Activated CD4-positive, alpha-beta T cell treated with anti-CD3 and anti-CD28 coated beads for 36 hours (primary cell): ENCODE data around the gene EFNA5. TPM values are rescaled to one million over a fixed set of nuclear protein-coding genes. Genes with fewer than 3 reads are reported as not detected.

Experiments
- ATAC-seq: fragments of 200-7000 bp; cut with Tn5 transposase; one replicate; pipeline ENCODE4 v1.10.0; 2021; ENCODE audit warnings: mild to moderate bottlenecking, moderate library complexity
- CTCF ChIA-PET: fragments of 350-600 bp; sonication (Branson Sonifier 250); formaldehyde crosslinking; loops from one replicate; lab custom pipeline; 2021; ENCODE audit warnings: antibody characterized with exemption; lab: Charles Lee
- POLR2A ChIA-PET: fragments of 350-600 bp; sonication (Branson Sonifier 250); formaldehyde crosslinking; loops from one replicate; lab custom pipeline; 2021; ENCODE audit warnings: antibody characterized with exemption, inconsistent platforms; lab: Charles Lee
- DNase-seq: peaks from one replicate; pipeline ENCODE4 v3.0.0-alpha.2; 2020
- H3K27ac Mint-ChIP-seq: one replicate; pipeline ENCODE4 v1.8.0; 2021; ENCODE audit warnings: mixed read lengths
- H3K27me3 Mint-ChIP-seq: one replicate; pipeline ENCODE4 v1.8.0; 2021; ENCODE audit warnings: mixed read lengths
- H3K36me3 Mint-ChIP-seq: one replicate; pipeline ENCODE4 v1.8.0; 2021; ENCODE audit warnings: low read depth, mixed read lengths
- H3K4me1 Mint-ChIP-seq: one replicate; pipeline ENCODE4 v1.8.0; 2021; ENCODE audit warnings: mixed read lengths
- H3K4me3 Mint-ChIP-seq: one replicate; pipeline ENCODE4 v1.8.0; 2021; ENCODE audit warnings: mild to moderate bottlenecking, moderate library complexity, mixed read lengths
- H3K9me3 Mint-ChIP-seq: one replicate; pipeline ENCODE4 v1.8.0; 2021; ENCODE audit warnings: low read depth, mixed read lengths
- intact Hi-C, 2 experiments: fragments of 100-400 bp; cut with DNase I in 1 of 2; cut with micrococcal nuclease in 1 of 2; formaldehyde crosslinking; loops; one replicate each; pipeline versions ENCODE4 v1.14.2 to v1.15.1; 2022 to 2024; cut with DNase I, micrococcal nuclease
- total RNA-seq, 2 experiments: library from RNA; stranded (reverse); gene quantifications; one replicate each; pipeline ENCODE4 v1.2.3, GENCODE V29; 2021

EFNA5 gene
- total RNA-seq, 2 experiments from 2014 or later, result not detected

DNA sequence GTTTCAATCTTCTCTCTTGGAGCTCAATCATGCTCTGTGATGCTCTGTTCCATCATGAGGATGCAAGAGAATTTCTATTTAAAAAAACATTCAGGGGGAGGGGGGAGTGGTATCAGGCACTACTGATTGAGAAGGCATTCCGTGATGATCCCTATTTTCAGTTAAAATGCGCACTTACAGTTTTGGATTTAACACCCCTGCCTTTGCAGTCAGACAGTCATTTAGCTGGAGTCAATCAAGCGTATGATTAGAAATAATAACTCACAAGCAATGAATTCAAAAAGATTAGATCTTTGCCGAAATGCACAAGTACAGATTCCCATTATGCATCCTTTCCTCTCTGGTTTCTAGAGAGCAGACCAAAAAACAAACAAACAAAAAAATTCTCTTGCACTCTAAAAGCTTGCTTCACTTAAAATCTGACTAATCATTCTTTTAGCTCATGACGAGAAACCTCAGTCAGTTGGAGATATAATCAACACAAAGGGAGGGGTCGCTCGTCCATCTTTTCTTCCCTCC, 55.4 kb downstream of the EFNA5 start:
- Mint-ChIP-seq H3K27me3 (no peaks in the 10 kb centered on the region), H3K27ac (no peak overlapping the region), H3K36me3 (no peaks in the 10 kb centered on the region), H3K4me3 (no peak overlapping the region), H3K4me1 (no peaks in the 10 kb centered on the region), H3K9me3 (no peaks in the 10 kb centered on the region)
- CTCF ChIA-PET, result no interaction called here
- intact Hi-C loops, result no loop called here
- ATAC-seq, result no peak
- no peak for DNase-seq
- POLR2A ChIA-PET, result no interaction called here

- no peak for ATAC-seq
- no peak overlapping the region for H3K27ac Mint-ChIP-seq
- no peak for DNase-seq
- no peaks in the 10 kb centered on the region for H3K4me1 Mint-ChIP-seq
- intact Hi-C loops, result no loop called here
- H3K9me3 Mint-ChIP-seq, result no peaks in the 10 kb centered on the region
- ChIA-PET CTCF (no interaction called here), POLR2A (no interaction called here)
- H3K27me3 Mint-ChIP-seq, result peaks cover 2% of the 10 kb centered on the region
- H3K4me3 Mint-ChIP-seq, result no peak overlapping the region
- H3K36me3 Mint-ChIP-seq, result no peaks in the 10 kb centered on the region
These were observed 58.2 kb downstream of the EFNA5 start for GRCh38 chr5:107612541-107612940.

DNA sequence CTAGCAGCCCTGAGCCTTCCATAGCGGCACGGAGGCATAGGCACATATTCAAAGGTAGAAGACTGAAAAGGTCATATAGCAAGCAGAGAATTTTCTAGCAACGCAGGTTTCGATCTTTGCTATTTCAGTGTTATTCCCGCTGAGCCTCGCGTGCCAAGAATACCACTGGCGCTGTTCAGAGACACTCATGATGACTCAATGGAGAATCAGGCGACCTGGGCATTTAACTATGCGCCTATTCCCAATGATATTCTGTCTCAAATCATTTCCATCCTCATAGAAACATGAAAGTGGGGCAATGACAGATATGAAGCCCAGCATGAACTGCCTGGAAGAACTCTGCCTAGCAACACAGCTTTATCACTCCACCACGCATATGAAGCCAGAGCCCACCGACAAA, 59.9 kb downstream of the EFNA5 start:
- intact Hi-C loops, result no loop called here
- CTCF ChIA-PET, result no interaction called here
- H3K27ac Mint-ChIP-seq, result no peak overlapping the region
- peaks cover 8% of the 10 kb centered on the region for H3K27me3 Mint-ChIP-seq
- H3K36me3 Mint-ChIP-seq, result no peaks in the 10 kb centered on the region
- POLR2A ChIA-PET, result no interaction called here
- H3K4me1 Mint-ChIP-seq, result no peaks in the 10 kb centered on the region
- H3K9me3 Mint-ChIP-seq, result no peaks in the 10 kb centered on the region
- ATAC-seq (no peak), DNase-seq (no peak)
- no peak overlapping the region for H3K4me3 Mint-ChIP-seq

- H3K36me3 Mint-ChIP-seq, result no peaks in the 10 kb centered on the region
- DNase-seq, result no peak
- no peaks in the 10 kb centered on the region for H3K9me3 Mint-ChIP-seq
- no peak for ATAC-seq
- ChIA-PET POLR2A (no interaction called here), CTCF (interaction anchor here (0.7 kb wide), 1 partner anchor 210 kb away, joined by 3 read pairs; no protein-coding TSS in a partner anchor)
- no peak overlapping the region for H3K4me3 Mint-ChIP-seq
- no peaks in the 10 kb centered on the region for H3K4me1 Mint-ChIP-seq
- no peak overlapping the region for H3K27ac Mint-ChIP-seq
- H3K27me3 Mint-ChIP-seq, result peaks cover 15% of the 10 kb centered on the region
- intact Hi-C loops, result no loop called here
These were observed 62.9 kb downstream of the EFNA5 start for GRCh38 chr5:107607671-107608345.

GRCh38 chr5:107607196-107607595, 63.5 kb downstream of the EFNA5 start:
- peaks cover 15% of the 10 kb centered on the region for H3K27me3 Mint-ChIP-seq
- ChIA-PET POLR2A (no interaction called here), CTCF (interaction anchor here (0.6 to 0.7 kb wide), 2 partner anchors 211 to 212 kb away, joined by 3 read pairs; no protein-coding TSS in a partner anchor)
- H3K4me1 Mint-ChIP-seq, result no peaks in the 10 kb centered on the region
- no peaks in the 10 kb centered on the region for H3K9me3 Mint-ChIP-seq
- no peaks in the 10 kb centered on the region for H3K36me3 Mint-ChIP-seq
- no peak overlapping the region for H3K4me3 Mint-ChIP-seq
- no peak for DNase-seq
- H3K27ac Mint-ChIP-seq, result no peak overlapping the region
- no peak for ATAC-seq
- intact Hi-C loops, result no loop called here

GRCh38 chr5:107605596-107606125, 65.1 kb downstream of the EFNA5 start:
- no peak for DNase-seq
- Mint-ChIP-seq H3K4me1 (no peaks in the 10 kb centered on the region), H3K36me3 (no peaks in the 10 kb centered on the region), H3K4me3 (no peak overlapping the region), H3K9me3 (no peaks in the 10 kb centered on the region), H3K27ac (no peak overlapping the region), H3K27me3 (peaks cover 15% of the 10 kb centered on the region)
- intact Hi-C loops, result no loop called here
- CTCF ChIA-PET, result interaction anchor here (0.9 kb wide), 1 partner anchor 33 kb away, joined by 5 read pairs; no protein-coding TSS in a partner anchor
- ATAC-seq, result no peak
- POLR2A ChIA-PET, result no interaction called here

DNA sequence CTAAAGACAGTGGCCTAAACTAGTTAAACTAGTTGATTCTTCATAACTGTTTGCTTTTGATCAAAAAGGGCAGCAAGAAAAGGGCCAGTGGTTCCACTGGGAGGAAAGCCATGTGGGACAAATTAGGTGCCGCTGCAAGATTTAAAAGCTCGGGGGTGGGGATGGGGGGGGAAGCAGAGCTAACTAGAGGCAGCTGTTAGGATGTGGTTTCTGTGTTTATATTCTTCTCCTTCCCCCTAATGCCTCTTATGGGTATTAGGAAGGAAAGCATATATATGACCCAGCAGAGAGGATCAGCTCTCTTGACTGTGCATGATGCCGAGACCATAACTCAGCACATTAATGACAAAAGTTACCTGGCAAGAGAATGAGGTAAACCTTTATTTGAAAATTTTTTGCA, 65.7 kb downstream of the EFNA5 start:
- ATAC-seq, result no peak
- Mint-ChIP-seq H3K27ac (no peak overlapping the region), H3K27me3 (peaks cover 15% of the 10 kb centered on the region), H3K36me3 (no peaks in the 10 kb centered on the region), H3K9me3 (no peaks in the 10 kb centered on the region), H3K4me3 (no peak overlapping the region), H3K4me1 (no peaks in the 10 kb centered on the region)
- DNase-seq, result no peak
- ChIA-PET CTCF (no interaction called here), POLR2A (no interaction called here)
- intact Hi-C loops, result no loop called here

- Mint-ChIP-seq H3K9me3 (no peaks in the 10 kb centered on the region), H3K36me3 (no peaks in the 10 kb centered on the region)
- intact Hi-C loops, result no loop called here
These were observed 66.4 kb downstream of the EFNA5 start for GRCh38 chr5:107604146-107604910.

DNA sequence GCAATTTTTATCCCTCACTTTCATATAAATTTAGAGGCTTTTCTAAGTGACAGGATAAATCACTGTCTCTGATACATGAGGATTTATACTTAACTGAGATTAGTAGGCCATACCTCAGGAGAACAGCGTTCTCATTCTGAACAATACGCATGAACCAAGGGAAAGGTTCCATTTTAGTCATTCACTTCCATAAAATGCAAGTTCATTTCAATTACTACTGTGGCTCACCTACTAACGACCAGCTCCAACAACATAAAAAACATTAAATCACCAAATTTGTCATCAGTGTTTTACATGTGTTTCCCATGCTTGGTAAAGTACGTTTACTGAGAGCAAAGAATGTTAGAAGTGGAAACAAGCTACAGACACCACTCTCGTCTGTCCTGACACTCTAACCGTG, 67.4 kb downstream of the EFNA5 start:
- Mint-ChIP-seq H3K27me3 (peaks cover 16% of the 10 kb centered on the region), H3K9me3 (no peaks in the 10 kb centered on the region), H3K4me1 (no peaks in the 10 kb centered on the region), H3K4me3 (no peak overlapping the region), H3K27ac (no peak overlapping the region), H3K36me3 (no peaks in the 10 kb centered on the region)
- ATAC-seq (no peak), DNase-seq (no peak)
- intact Hi-C loops, result no loop called here
- POLR2A ChIA-PET, result no interaction called here
- CTCF ChIA-PET, result interaction anchor here (0.6 kb wide), 1 partner anchor 53 kb away, joined by 3 read pairs; no protein-coding TSS in a partner anchor

More at GRCh38 chr5:107604146-107604910, 66.4 kb downstream of the EFNA5 start:
- no peak overlapping the region for H3K27ac Mint-ChIP-seq
- H3K27me3 Mint-ChIP-seq, result peaks cover 13% of the 10 kb centered on the region
- ATAC-seq, result no peak
- DNase-seq, result no peak
- ChIA-PET POLR2A (no interaction called here), CTCF (interaction anchor here (0.6 kb wide), 1 partner anchor 52 kb away, joined by 3 read pairs; no protein-coding TSS in a partner anchor)
- no peak overlapping the region for H3K4me3 Mint-ChIP-seq
- H3K4me1 Mint-ChIP-seq, result no peaks in the 10 kb centered on the region

GRCh38 chr5:107602896-107603295, 67.8 kb downstream of the EFNA5 start:
- POLR2A ChIA-PET, result interaction anchor here (0.6 kb wide), 1 partner anchor 217 kb away, joined by 3 read pairs; no protein-coding TSS in a partner anchor
- H3K27ac Mint-ChIP-seq, result no peak overlapping the region
- DNase-seq, result no peak
- peaks cover 16% of the 10 kb centered on the region for H3K27me3 Mint-ChIP-seq
- no peaks in the 10 kb centered on the region for H3K36me3 Mint-ChIP-seq
- H3K9me3 Mint-ChIP-seq, result no peaks in the 10 kb centered on the region
- no peak for ATAC-seq
- no peak overlapping the region for H3K4me3 Mint-ChIP-seq
- CTCF ChIA-PET, result no interaction called here
- intact Hi-C loops, result no loop called here
- H3K4me1 Mint-ChIP-seq, result no peaks in the 10 kb centered on the region

- no peak overlapping the region for H3K4me3 Mint-ChIP-seq
- no peak overlapping the region for H3K27ac Mint-ChIP-seq
- POLR2A ChIA-PET, result no interaction called here
- peaks cover 16% of the 10 kb centered on the region for H3K27me3 Mint-ChIP-seq
- ATAC-seq (no peak), DNase-seq (no peak)
- CTCF ChIA-PET, result no interaction called here
- no peaks in the 10 kb centered on the region for H3K9me3 Mint-ChIP-seq
- intact Hi-C loops, result no loop called here
- no peaks in the 10 kb centered on the region for H3K36me3 Mint-ChIP-seq
- no peaks in the 10 kb centered on the region for H3K4me1 Mint-ChIP-seq
These were observed 69.7 kb downstream of the EFNA5 start for GRCh38 chr5:107601076-107601475.
